K562 (cell line): Measurements from ENCODE around the gene TMEM89. TPM values are rescaled to one million over a fixed set of nuclear protein-coding genes. Genes with fewer than 3 reads are reported as not detected.

Experiments
- CC2D1A ChIP-seq: fragments of 450-650 bp; IDR thresholded peaks from 2 replicates; pipeline ENCODE4 v1.6.1; 2017; ENCODE audit warnings: mild to moderate bottlenecking
- HEY1 ChIP-seq: fragments of 250-450 bp; sonication (Bioruptor Pico); IDR thresholded peaks from 2 replicates; pipeline ENCODE4 v1.5.0; 2020; ENCODE audit warnings: mild to moderate bottlenecking, moderate library complexity, borderline replicate concordance
- KAT7 ChIP-seq: sonication (generic); formaldehyde crosslinking; IDR thresholded peaks from 2 replicates; pipeline ENCODE4 v1.8.0; 2022; ENCODE audit warnings: missing genetic modification reagents, mild to moderate bottlenecking, borderline replicate concordance
- KDM4B ChIP-seq, 2 experiments: fragments of 450-650 bp in 1 of 2; sonication (generic) in 1 of 2; IDR thresholded peaks; 2 replicates each; pipeline ENCODE4 v1.6.1; 2016 to 2017; ENCODE audit warnings: borderline replicate concordance in 2 of 2, antibody characterized with exemption in 1 of 2, low read depth in 1 of 2, mild to moderate bottlenecking in 1 of 2
- NKRF ChIP-seq: fragments of 450-650 bp; IDR thresholded peaks from 2 replicates; pipeline ENCODE4 v1.6.1; 2016; ENCODE audit warnings: borderline replicate concordance
- PHB2 ChIP-seq: fragments of 450-650 bp; IDR thresholded peaks from 2 replicates; pipeline ENCODE4 v1.6.1; 2017; ENCODE audit warnings: low read depth
- TEAD1 ChIP-seq, 2 experiments: fragments of 450-650 bp in 1 of 2; sonication (generic) in 1 of 2; formaldehyde crosslinking; IDR thresholded peaks; 2 replicates each; pipeline versions ENCODE4 v1.4.0 to v1.8.0; 2020 to 2022; ENCODE audit warnings: mild to moderate bottlenecking in 2 of 2, missing genetic modification reagents in 1 of 2
- ZNF518B ChIP-seq: fragments of 250-450 bp; sonication (Bioruptor Pico); IDR thresholded peaks from 2 replicates; pipeline ENCODE4 v1.5.0; 2021; ENCODE audit warnings: mild to moderate bottlenecking, moderate library complexity
- ZSCAN29 ChIP-seq: fragments of 450-650 bp; IDR thresholded peaks from 2 replicates; pipeline ENCODE4 v1.6.1; 2017
- polyA plus RNA-seq, 8 experiments: library from polyadenylated mRNA; depleted of rRNA in 4 of 8; stranded (reverse) in 5 of 8; unstranded in 3 of 8; fragments of >200 nt; fragmentation: Nextera tagmentation in 2 of 8; fragmentation: Illumina TruSeq in 1 of 8; extraction: Ambion mirVana in 2 of 8; extraction: Trizol in 1 of 8; gene quantifications; 2 replicates each; pipeline versions ENCODE4 v1.2.1 to v1.2.3, GENCODE V29; 2011 to 2014; ENCODE audit warnings: inconsistent platforms in 1 of 8, missing spikeins in 1 of 8
- total RNA-seq, 7 experiments: library from RNA; depleted of rRNA in 6 of 7; stranded (reverse); fragments of >200 nt in 6 of 7; fragmentation: Illumina TruSeq in 2 of 7; extraction: Trizol in 2 of 7; gene quantifications; 2 replicates each; pipeline versions ENCODE4 v1.2.1 to v1.2.3, GENCODE V29; 2011 to 2021; ENCODE audit warnings: low replicate concordance in 1 of 7
- TF ChIP-seq, protein P1 (sequence below): fragments of 250-450 bp; sonication (Bioruptor Pico); IDR thresholded peaks from 2 replicates; pipeline ENCODE4 v1.5.0; 2020; ENCODE audit warnings: mild to moderate bottlenecking, borderline replicate concordance
- TF ChIP-seq, protein P2 (sequence below): fragments of 450-650 bp; conservative IDR thresholded peaks from 2 replicates; pipeline ENCODE4 v1.6.1; 2016; ENCODE audit warnings: missing genetic modification characterization, low read depth, mild to moderate bottlenecking, control low read depth, missing compliant biosample characterization
- TF ChIP-seq, protein P3 (sequence below): sonication (generic); formaldehyde crosslinking; IDR thresholded peaks from 2 replicates; pipeline ENCODE4 v1.8.1; 2022; ENCODE audit warnings: missing genetic modification reagents

Gene TMEM89
- total and polyA plus RNA-seq, 9 of the 15 experiments (the other 6 are each of a cell fraction or from before 2014, with no cell fraction given) = not detected

DNA sequence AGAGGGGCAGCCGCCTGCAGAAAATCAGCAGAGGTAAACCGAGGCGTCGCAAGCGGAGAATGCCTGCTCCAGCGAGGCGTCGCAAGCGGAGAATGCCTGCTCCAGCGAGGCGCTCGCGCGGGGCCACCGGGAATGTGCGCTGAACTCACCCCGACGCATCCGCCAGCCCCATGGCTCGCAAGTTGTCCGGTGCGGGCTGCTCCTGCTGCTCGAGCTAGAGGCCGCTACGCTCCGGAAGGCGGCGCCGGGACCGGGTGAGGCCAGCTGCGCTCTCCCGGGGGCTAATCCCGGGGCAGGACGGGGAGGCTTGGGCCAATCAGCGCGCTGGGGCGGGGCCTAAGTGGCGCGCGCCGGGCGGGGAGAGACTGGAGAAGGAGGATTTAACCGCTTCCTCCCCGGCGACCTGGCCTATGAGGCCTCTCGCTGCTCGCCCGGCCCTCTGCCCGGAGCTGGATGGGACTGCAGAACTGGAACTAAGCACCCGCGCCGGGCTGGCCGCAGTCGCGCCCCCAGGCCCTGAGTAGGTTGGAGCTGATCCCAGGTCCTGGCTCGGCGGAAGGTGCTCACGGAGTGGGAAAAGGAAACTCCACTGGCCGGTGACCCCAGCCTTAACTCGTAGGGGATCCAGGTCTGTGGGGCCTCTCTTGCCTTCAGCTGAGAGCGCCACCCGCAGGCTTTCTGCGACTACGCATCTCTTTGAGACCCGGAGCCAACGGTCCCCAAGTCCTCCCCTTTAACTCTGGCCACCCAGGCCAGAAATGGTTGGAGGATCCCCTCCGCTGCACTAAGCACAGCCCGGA is 13.9 kb upstream of the TMEM89 start, which contains the start of gene SLC26A6 (continued):
- TF ChIP-seq, protein P1, sequence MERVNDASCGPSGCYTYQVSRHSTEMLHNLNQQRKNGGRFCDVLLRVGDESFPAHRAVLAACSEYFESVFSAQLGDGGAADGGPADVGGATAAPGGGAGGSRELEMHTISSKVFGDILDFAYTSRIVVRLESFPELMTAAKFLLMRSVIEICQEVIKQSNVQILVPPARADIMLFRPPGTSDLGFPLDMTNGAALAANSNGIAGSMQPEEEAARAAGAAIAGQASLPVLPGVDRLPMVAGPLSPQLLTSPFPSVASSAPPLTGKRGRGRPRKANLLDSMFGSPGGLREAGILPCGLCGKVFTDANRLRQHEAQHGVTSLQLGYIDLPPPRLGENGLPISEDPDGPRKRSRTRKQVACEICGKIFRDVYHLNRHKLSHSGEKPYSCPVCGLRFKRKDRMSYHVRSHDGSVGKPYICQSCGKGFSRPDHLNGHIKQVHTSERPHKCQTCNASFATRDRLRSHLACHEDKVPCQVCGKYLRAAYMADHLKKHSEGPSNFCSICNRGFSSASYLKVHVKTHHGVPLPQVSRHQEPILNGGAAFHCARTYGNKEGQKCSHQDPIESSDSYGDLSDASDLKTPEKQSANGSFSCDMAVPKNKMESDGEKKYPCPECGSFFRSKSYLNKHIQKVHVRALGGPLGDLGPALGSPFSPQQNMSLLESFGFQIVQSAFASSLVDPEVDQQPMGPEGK (CRISPR knock-in tag) = no peak
- TF ChIP-seq TEAD1 (CRISPR knock-in tag; IDR thresholded peaks at IDR 0.05) (peak in 1 of 2 experiments; percentile 75; a peak in 1 of 4 replicates), HEY1 (CRISPR knock-in tag) (no peak), KDM4B (IDR thresholded peaks at IDR 0.05; ENCODE audit: borderline replicate concordance in 2 of 2, low read depth in 1 of 2) (no peak), KAT7 (CRISPR knock-in tag) (peak; percentile 91; the same call in 1 of the 2 replicates), NKRF (peak; percentile 71; the same call in 1 of the 2 replicates), ZNF518B (no peak), PHB2 (no peak), ZSCAN29 (no peak), CC2D1A (peak; percentile 32; the same call in 1 of the 2 replicates)
- TF ChIP-seq, protein P2, sequence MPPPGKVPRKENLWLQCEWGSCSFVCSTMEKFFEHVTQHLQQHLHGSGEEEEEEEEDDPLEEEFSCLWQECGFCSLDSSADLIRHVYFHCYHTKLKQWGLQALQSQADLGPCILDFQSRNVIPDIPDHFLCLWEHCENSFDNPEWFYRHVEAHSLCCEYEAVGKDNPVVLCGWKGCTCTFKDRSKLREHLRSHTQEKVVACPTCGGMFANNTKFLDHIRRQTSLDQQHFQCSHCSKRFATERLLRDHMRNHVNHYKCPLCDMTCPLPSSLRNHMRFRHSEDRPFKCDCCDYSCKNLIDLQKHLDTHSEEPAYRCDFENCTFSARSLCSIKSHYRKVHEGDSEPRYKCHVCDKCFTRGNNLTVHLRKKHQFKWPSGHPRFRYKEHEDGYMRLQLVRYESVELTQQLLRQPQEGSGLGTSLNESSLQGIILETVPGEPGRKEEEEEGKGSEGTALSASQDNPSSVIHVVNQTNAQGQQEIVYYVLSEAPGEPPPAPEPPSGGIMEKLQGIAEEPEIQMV = no peak
- TF ChIP-seq, protein P3, sequence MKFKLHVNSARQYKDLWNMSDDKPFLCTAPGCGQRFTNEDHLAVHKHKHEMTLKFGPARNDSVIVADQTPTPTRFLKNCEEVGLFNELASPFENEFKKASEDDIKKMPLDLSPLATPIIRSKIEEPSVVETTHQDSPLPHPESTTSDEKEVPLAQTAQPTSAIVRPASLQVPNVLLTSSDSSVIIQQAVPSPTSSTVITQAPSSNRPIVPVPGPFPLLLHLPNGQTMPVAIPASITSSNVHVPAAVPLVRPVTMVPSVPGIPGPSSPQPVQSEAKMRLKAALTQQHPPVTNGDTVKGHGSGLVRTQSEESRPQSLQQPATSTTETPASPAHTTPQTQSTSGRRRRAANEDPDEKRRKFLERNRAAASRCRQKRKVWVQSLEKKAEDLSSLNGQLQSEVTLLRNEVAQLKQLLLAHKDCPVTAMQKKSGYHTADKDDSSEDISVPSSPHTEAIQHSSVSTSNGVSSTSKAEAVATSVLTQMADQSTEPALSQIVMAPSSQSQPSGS = no peak
